Measurements from ENCODE around the gene CKAP2. TPM values are rescaled to one million over a fixed set of nuclear protein-coding genes. Genes with fewer than 3 reads are reported as not detected.
A peak's percentile ranks its signal among the peaks of the same experiment; 100 is the strongest.
"Not testable (repeated sequence)": the region's sequence is repeated elsewhere in the genome, so short reads cannot be mapped to it uniquely, and the experiment has no call there.

The CKAP2 gene
- polyA plus RNA-seq, 2 of the 4 experiments (the other 2 are of a cell fraction): 24.5 to 30.5 TPM

GRCh38 chr13:52406629-52407028 is 48.6 kb upstream of the CKAP2 start (continued):
- no peak for TF ChIP-seq MAX (IDR thresholded peaks at IDR 0.05)

GRCh38 chr13:52407436-52407835 is 47.8 kb upstream of the CKAP2 start:
- FAIRE-seq; H3K27ac ChIP-seq; H3K9me3 ChIP-seq; H3K4me3 ChIP-seq; POLR2A ChIA-PET; ATAC-seq; H3K4me2 ChIP-seq; DNase-seq (ENCODE audit: low read depth in 1 of 2, low spot score in 1 of 2): not testable (repeated sequence)
- H3K4me1 ChIP-seq: peaks cover 36% of the 10 kb centered on the region
- WGBS (ENCODE audit: missing lambda C conversion rate): 97% methylated on average over 12 of the region's 12 CpGs
- CTCF ChIA-PET: interaction anchor here (3.7 kb wide), 1 partner anchor 43 kb away, joined by 30 read pairs; the partner anchor contains the start of gene VPS36

GRCh38 chr13:52408071-52408658 is 47.1 kb upstream of the CKAP2 start:
- H3K4me2 ChIP-seq; POLR2A ChIA-PET; H3K9me3 ChIP-seq; ATAC-seq; DNase-seq (ENCODE audit: low read depth in 1 of 2, low spot score in 1 of 2); H3K4me3 ChIP-seq; FAIRE-seq: not testable (repeated sequence)
- Histone ChIP-seq H3K4me1 (peaks cover 43% of the 10 kb centered on the region), H3K27ac (0 out of 6 replicates have a peak overlapping the region, but pooled peaks of 1 of the 2 experiments have one; percentile 16)
- WGBS (ENCODE audit: missing lambda C conversion rate): 98% methylated on average over 23 of the region's 33 CpGs
- CTCF ChIA-PET: interaction anchor here (3.7 kb wide), 1 partner anchor 42 kb away, joined by 30 read pairs; the partner anchor contains the start of gene VPS36

GRCh38 chr13:52411629-52412028 is 43.6 kb upstream of the CKAP2 start:
- Histone ChIP-seq H3K4me3 (no peak overlapping the region), H3K4me1 (peaks cover 61% of the 10 kb centered on the region), H3K4me2 (peak overlapping the region; percentile 85), H3K9me3 (no peaks in the 10 kb centered on the region), H3K27ac (peak overlapping the region; percentile 82 to 93)
- ATAC-seq (peak; percentile 96 to 98), DNase-seq (ENCODE audit: low read depth in 1 of 2, low spot score in 1 of 2) (peak; percentile 55 to 79), FAIRE-seq (no peak)
- ChIA-PET POLR2A (interaction anchor here (1.1 to 1.5 kb wide), 2 partner anchors 16 to 38 kb away, joined by 3 to 4 read pairs; partner anchors contain the start of gene VPS36), CTCF (interaction anchor here (3.6 kb wide), 1 partner anchor 39 kb away, joined by 14 read pairs; no protein-coding TSS in a partner anchor)
- TF ChIP-seq FOSL2 (IDR thresholded peaks at IDR 0.05): 0 out of 2 replicates have a peak, but pooled peaks have one; percentile 12
- TF ChIP-seq FOSL2 (CRISPR knock-in tag; IDR thresholded peaks at IDR 0.05): peak; percentile 69
- peak in 1 of 2 experiments; percentile 50; a peak in 1 of 4 replicates for TF ChIP-seq CEBPB (IDR thresholded peaks at IDR 0.05)
- no peak for TF ChIP-seq CHD2 (IDR thresholded peaks at IDR 0.05; ENCODE audit: low read length, partially characterized antibody)
- TF ChIP-seq RAD21 (conservative IDR thresholded peaks at IDR 0.05 in 1 of 2, IDR thresholded peaks at IDR 0.05 in 1 of 2): 0 out of 5 replicates have a peak, but pooled peaks of 1 of the 2 experiments have one; percentile 9
- TF ChIP-seq JUNB (IDR thresholded peaks at IDR 0.05): 0 out of 2 replicates have a peak, but pooled peaks have one; percentile 45
- TF ChIP-seq ZNF302 (CRISPR knock-in tag; IDR thresholded peaks at IDR 0.05): no peak
- no peak for TF ChIP-seq MAZ (IDR thresholded peaks at IDR 0.05; ENCODE audit: borderline replicate concordance, low read depth, low read length)
- WGBS (ENCODE audit: missing lambda C conversion rate): 4% methylated on average over 4 of the region's 4 CpGs

- ChIA-PET CTCF (interaction anchor here (0.6 to 3.6 kb wide), 2 partner anchors 39 to 279 kb away, joined by 3 to 14 read pairs; no protein-coding TSS in a partner anchor), POLR2A (interaction anchor here (1.5 kb wide), 1 partner anchor 38 kb away, joined by 3 read pairs; the partner anchor contains the start of gene VPS36)
- ATAC-seq (peak; percentile 53 to 60; a peak in 4 of 6 replicates), DNase-seq (ENCODE audit: low read depth in 1 of 2, low spot score in 1 of 2) (no peak), FAIRE-seq (no peak)
- Histone ChIP-seq H3K4me3 (0 out of 3 replicates have a peak overlapping the region, but pooled peaks have one; percentile 13), H3K27ac (peak overlapping the region; percentile 82 to 93), H3K4me2 (peak overlapping the region; percentile 85), H3K9me3 (no peaks in the 10 kb centered on the region), H3K4me1 (peaks cover 59% of the 10 kb centered on the region)
- WGBS (ENCODE audit: missing lambda C conversion rate): 6% methylated on average over 1 of the region's 1 CpG
- TF ChIP-seq RAD21 (conservative IDR thresholded peaks at IDR 0.05 in 1 of 2, IDR thresholded peaks at IDR 0.05 in 1 of 2) (no peak), KDM5A (IDR thresholded peaks at IDR 0.05) (no peak), KDM1A (IDR thresholded peaks at IDR 0.05; ENCODE audit: low read depth) (no peak), CBX8 (IDR thresholded peaks at IDR 0.05) (no peak), FOSB (CRISPR knock-in tag; IDR thresholded peaks at IDR 0.05) (no peak), EHF (CRISPR knock-in tag; IDR thresholded peaks at IDR 0.05) (no peak), NPAS2 (CRISPR knock-in tag; IDR thresholded peaks at IDR 0.05; ENCODE audit: borderline replicate concordance) (no peak), FOSL2 (IDR thresholded peaks at IDR 0.05) (no peak), FOSL2 (CRISPR knock-in tag; IDR thresholded peaks at IDR 0.05) (no peak), NFE2L2 (conservative IDR thresholded peaks at IDR 0.05; ENCODE audit: low read length) (no peak), PBX3 (IDR thresholded peaks at IDR 0.05) (no peak), HOXB13 (CRISPR knock-in tag; IDR thresholded peaks at IDR 0.05; ENCODE audit: low read depth) (no peak), ZNF302 (CRISPR knock-in tag; IDR thresholded peaks at IDR 0.05) (no peak), SREBF2 (IDR thresholded peaks at IDR 0.05) (no peak), BCL3 (IDR thresholded peaks at IDR 0.05) (no peak), ZC3H11A (IDR thresholded peaks at IDR 0.05) (no peak), ZFP36 (IDR thresholded peaks at IDR 0.05; ENCODE audit: borderline replicate concordance, partially characterized antibody) (no peak), E2F6 (IDR thresholded peaks at IDR 0.05; ENCODE audit: borderline replicate concordance, low read depth) (no peak), ATOH8 (CRISPR knock-in tag; IDR thresholded peaks at IDR 0.05; ENCODE audit: low read depth) (no peak)
These were observed 43.1 kb upstream of the CKAP2 start for GRCh38 chr13:52412128-52412527.
